OCI-LY7 (cell line): ENCODE results near the gene OSBP. TPM values are rescaled to one million over a fixed set of nuclear protein-coding genes. Genes with fewer than 3 reads are reported as not detected.

Source experiments
- Bru-seq: library from RNA; stranded (reverse); fragments of 400-500 nt; gene quantifications from one replicate; lab custom pipeline; 2021; lab: Mats Ljungman, UMichigan
- BruChase-seq, 2 experiments: library from RNA; stranded (reverse); fragments of 400-500 nt; gene quantifications; one replicate each; lab custom pipeline; 2021; lab: Mats Ljungman, UMichigan
- BruUV-seq: library from RNA; stranded (reverse); fragments of 400-500 nt; replicated peaks from 2 replicates; lab custom pipeline; 2021; lab: Mats Ljungman, UMichigan
- CTCF ChIA-PET: fragments of 300-600 bp; sonication (Branson Sonifier 250); formaldehyde crosslinking; loops from one replicate; lab custom pipeline; 2022; ENCODE audit warnings: antibody characterized with exemption; ENCODE audit not compliant: unreplicated experiment; lab: Charles Lee
- POLR2A ChIA-PET: fragments of 300-600 bp; sonication (Branson Sonifier 250); formaldehyde crosslinking; loops from one replicate; lab custom pipeline; 2022; ENCODE audit warnings: antibody characterized with exemption; lab: Charles Lee
- DNase-seq: peaks from one replicate; pipeline ENCODE4 v3.0.0-alpha.2; 2015; ENCODE audit warnings: low spot score
- H2AFZ ChIP-seq: fragments of 200-600 bp; sonication (generic), shearing (Covaris generic); 2 replicates; pipeline ENCODE4 v1.6.1; 2014; ENCODE audit warnings: mild to moderate bottlenecking, antibody characterized with exemption, low read length, moderate library complexity
- H3K27ac ChIP-seq: fragments of 200-600 bp; sonication (generic); 2 replicates; pipeline ENCODE4 v1.5.1; 2014; ENCODE audit warnings: mixed run types, low read depth, mild to moderate bottlenecking, moderate library complexity, low read length, inconsistent platforms; ENCODE audit not compliant: poor library complexity, severe bottlenecking
- H3K36me3 ChIP-seq: fragments of 200-600 bp; sonication (generic); 2 replicates; pipeline ENCODE4 v1.6.1; 2014; ENCODE audit warnings: mild to moderate bottlenecking, antibody characterized with exemption, low read length, moderate library complexity, mixed read lengths; ENCODE audit not compliant: insufficient read depth
- H3K4me1 ChIP-seq: fragments of 200-600 bp; sonication (generic); 2 replicates; pipeline ENCODE4 v1.5.1; 2014; ENCODE audit warnings: mild to moderate bottlenecking, low read length; ENCODE audit not compliant: insufficient read depth, poor library complexity, severe bottlenecking
- H3K4me2 ChIP-seq: fragments of 200-600 bp; sonication (generic); 2 replicates; pipeline ENCODE4 v1.6.1; 2014; ENCODE audit warnings: mild to moderate bottlenecking, low read length
- H3K4me3 ChIP-seq: fragments of 200-600 bp; sonication (generic); 2 replicates; pipeline ENCODE4 v1.5.1; 2014; ENCODE audit warnings: mild to moderate bottlenecking, low read depth, low read length; ENCODE audit not compliant: poor library complexity, severe bottlenecking
- H3K79me2 ChIP-seq: fragments of 200-600 bp; sonication (generic); 2 replicates; pipeline ENCODE4 v1.6.1; 2016; ENCODE audit warnings: low read depth, mild to moderate bottlenecking, low read length, moderate library complexity, mixed read lengths; ENCODE audit not compliant: insufficient read depth
- H3K9me2 ChIP-seq: fragments of 200-600 bp; sonication (generic); 2 replicates; pipeline ENCODE4 v1.6.1; 2016; ENCODE audit warnings: mild to moderate bottlenecking, low read length, mixed read lengths; ENCODE audit not compliant: insufficient read depth
- H3K9me3 ChIP-seq: fragments of 200-600 bp; sonication (generic); 2 replicates; pipeline ENCODE4 v1.6.1; 2014; ENCODE audit warnings: mild to moderate bottlenecking, mixed run types, low read length, mixed read lengths
- H4K20me1 ChIP-seq: fragments of 200-600 bp; sonication (generic); 2 replicates; pipeline ENCODE4 v1.6.1; 2014; ENCODE audit warnings: mild to moderate bottlenecking, antibody characterized with exemption, low read length, moderate library complexity, mixed read lengths; ENCODE audit not compliant: insufficient read depth
- CTCF ChIP-seq: fragments of 200-600 bp; sonication (generic); conservative IDR thresholded peaks from 2 replicates; pipeline ENCODE4 v1.5.1; 2014; ENCODE audit warnings: mild to moderate bottlenecking, antibody characterized with exemption, low read length, moderate library complexity, mixed read lengths
- EZH2phosphoT487 ChIP-seq: fragments of 200-600 bp; sonication (generic); IDR thresholded peaks from 2 replicates; pipeline ENCODE4 v1.6.1; 2018; ENCODE audit warnings: low read depth, borderline replicate concordance, mild to moderate bottlenecking, mixed run types, antibody characterized with exemption, low read length, moderate library complexity, mixed read lengths
- intact Hi-C: fragments of 100-400 bp; cut with micrococcal nuclease; formaldehyde crosslinking; loops from one replicate; pipeline ENCODE4 v1.10.0; 2022; ENCODE audit not compliant: unreplicated experiment
- long read RNA-seq: library from polyadenylated mRNA; stranded (forward); transcript quantifications from one replicate; pipeline ENCODE4 v2.0.0, GENCODE V29; 2022
- total RNA-seq, 2 experiments: library from RNA; depleted of rRNA in 1 of 2; stranded (reverse); fragments of >200 nt in 1 of 2; shearing (Covaris generic) in 1 of 2; gene quantifications; 2 replicates each; pipeline ENCODE4 v1.2.3, GENCODE V29; 2014 to 2022

Gene OSBP, protein sequence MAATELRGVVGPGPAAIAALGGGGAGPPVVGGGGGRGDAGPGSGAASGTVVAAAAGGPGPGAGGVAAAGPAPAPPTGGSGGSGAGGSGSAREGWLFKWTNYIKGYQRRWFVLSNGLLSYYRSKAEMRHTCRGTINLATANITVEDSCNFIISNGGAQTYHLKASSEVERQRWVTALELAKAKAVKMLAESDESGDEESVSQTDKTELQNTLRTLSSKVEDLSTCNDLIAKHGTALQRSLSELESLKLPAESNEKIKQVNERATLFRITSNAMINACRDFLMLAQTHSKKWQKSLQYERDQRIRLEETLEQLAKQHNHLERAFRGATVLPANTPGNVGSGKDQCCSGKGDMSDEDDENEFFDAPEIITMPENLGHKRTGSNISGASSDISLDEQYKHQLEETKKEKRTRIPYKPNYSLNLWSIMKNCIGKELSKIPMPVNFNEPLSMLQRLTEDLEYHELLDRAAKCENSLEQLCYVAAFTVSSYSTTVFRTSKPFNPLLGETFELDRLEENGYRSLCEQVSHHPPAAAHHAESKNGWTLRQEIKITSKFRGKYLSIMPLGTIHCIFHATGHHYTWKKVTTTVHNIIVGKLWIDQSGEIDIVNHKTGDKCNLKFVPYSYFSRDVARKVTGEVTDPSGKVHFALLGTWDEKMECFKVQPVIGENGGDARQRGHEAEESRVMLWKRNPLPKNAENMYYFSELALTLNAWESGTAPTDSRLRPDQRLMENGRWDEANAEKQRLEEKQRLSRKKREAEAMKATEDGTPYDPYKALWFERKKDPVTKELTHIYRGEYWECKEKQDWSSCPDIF
- total RNA-seq (2014; rRNA removed; shearing (Covaris generic)): 16.9 and 19.2 TPM in 2 replicates
- total RNA-seq (2022): 44.6 and 44.7 TPM in 2 replicates
- Bru-seq, nascent RNA: percentile 86 among the genes with signal in this experiment
- percentile 75 among the genes with signal in this experiment for BruChase-seq, experiment 1, labeled RNA remaining after a 6-hour chase
- percentile 88 among the genes with signal in this experiment for BruChase-seq, experiment 2, labeled RNA remaining after a 2-hour chase
- long read RNA-seq, full-length matches to known transcripts: 137 of 170 reads
- long read RNA-seq, partial matches to known transcripts: 21 of 170 reads
- long read RNA-seq, other reads (novel, unspliced or antisense): 12 of 170 reads

DNA sequence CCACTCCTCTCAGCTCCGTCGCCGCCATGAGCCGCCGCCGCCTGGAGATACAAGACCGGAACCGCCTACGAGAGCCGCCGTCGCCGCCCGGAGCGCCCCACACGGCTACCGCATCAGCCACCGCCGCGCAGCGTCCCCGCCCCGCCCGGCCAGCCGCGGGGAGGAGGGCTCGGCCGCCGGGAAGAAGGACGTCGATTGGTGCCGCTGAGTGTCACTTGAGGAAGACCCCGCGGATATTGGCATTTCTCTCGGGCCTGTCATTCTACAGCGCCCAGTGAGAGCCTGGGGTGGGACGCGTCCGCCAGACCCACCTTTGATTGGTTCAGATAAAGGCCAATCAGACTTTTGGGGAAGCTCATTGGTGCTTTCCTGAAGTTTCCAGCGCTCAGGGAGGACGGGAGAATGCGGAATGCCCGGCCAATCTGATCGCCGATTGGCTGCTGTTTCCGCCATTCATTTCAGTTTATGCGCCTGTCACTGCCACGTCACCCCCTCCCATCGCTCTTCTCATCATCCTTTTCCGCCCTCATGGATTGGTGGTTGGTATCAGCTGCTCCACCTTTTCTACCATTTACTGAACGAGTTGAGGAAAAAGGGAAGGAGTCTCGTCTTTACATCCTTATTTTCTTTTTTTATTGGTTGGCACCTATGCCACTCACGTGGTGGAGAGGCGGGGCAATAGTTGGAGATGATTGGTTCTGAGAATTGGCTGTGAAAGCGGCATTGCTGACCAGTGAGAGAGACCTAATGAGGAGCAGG lies at the start of gene OSBP:
OSBP (minus strand) TSS at position 138 of the 759 bp plus-strand sequence; CDS start at position 28, 110 bp downstream.
- ChIA-PET CTCF (interaction anchor here (0.6 to 1.3 kb wide), 3 partner anchors 18 to 189 kb away, joined by 3 read pairs; no protein-coding TSS in a partner anchor), POLR2A (interaction anchor here (0.6 to 2.9 kb wide), 15 partner anchors 8 to 343 kb away, joined by 3 to 13 read pairs (median 4); partner anchors contain the start of gene PATL1)
- intact Hi-C loops: loop anchor here (1.0 to 5.0 kb wide), 4 partner anchors 53 to 1039 kb away; partner anchors contain the start of genes LPXN, PATL1 and ZFP91
- Histone ChIP-seq H3K9me2 (no peaks in the 10 kb centered on the region), H3K4me1 (peaks cover 38% of the 10 kb centered on the region), H3K36me3 (peaks cover 27% of the 10 kb centered on the region), H2AFZ (peak within 1 kb of the TSS; percentile 87), H3K27ac (peak within 1 kb of the TSS; percentile 43), H4K20me1 (peaks cover 28% of the 10 kb centered on the region), H3K79me2 (peaks cover 42% of the 10 kb centered on the region), H3K4me3 (peak within 1 kb of the TSS; percentile 98), H3K9me3 (no peaks in the 10 kb centered on the region), H3K4me2 (peak within 1 kb of the TSS; percentile 100)
- peak; percentile 99 for DNase-seq
- BruUV-seq: no TSS peak
- TF ChIP-seq EZH2phosphoT487: no peak
- TF ChIP-seq CTCF: no peak

DNA sequence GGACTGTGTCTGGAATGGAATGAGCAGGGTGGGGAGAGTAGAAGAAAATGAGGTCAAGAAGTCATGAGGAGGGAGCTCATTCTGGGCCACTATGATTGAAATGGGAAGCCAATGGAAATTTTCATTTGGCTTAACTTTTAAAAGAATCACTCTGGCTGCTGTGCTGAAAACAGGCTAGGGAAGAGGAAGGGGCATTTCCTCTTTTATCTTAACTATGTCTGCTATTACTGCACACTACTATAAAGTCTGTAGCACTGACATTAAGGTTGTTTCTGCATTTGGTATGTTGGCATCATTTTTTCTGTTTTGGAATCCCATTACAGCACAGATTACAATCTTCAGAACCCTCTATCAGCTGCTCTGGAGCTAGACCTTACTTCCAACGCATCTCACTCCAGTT lies 45.0 kb upstream of the OSBP start:
- BruUV-seq: no TSS peak
- Histone ChIP-seq H3K27ac (no peak overlapping the region), H4K20me1 (0 out of 2 replicates have a peak, but pooled peaks cover 4% of the 10 kb centered on the region), H2AFZ (no peak overlapping the region), H3K4me2 (no peak overlapping the region), H3K9me2 (no peaks in the 10 kb centered on the region), H3K4me1 (peaks cover 10% of the 10 kb centered on the region), H3K79me2 (peaks cover 35% of the 10 kb centered on the region), H3K9me3 (no peaks in the 10 kb centered on the region), H3K4me3 (no peak overlapping the region), H3K36me3 (peaks cover 99% of the 10 kb centered on the region)
- CTCF ChIA-PET: no interaction called here
- no peak for TF ChIP-seq CTCF
- TF ChIP-seq EZH2phosphoT487: no peak
- DNase-seq: no peak
- POLR2A ChIA-PET: interaction anchor here (1.0 to 2.0 kb wide), 2 partner anchors 8 to 14 kb away, joined by 3 to 12 read pairs; partner anchors contain the start of gene PATL1
- intact Hi-C loops: no loop called here
